ENCODE results near the gene EPB41L4B.
"Not testable (repeated sequence)": the region's sequence is repeated elsewhere in the genome, so short reads cannot be mapped to it uniquely, and the experiment has no call there.

Gene EPB41L4B

GRCh38 chr9:109241207-109241606, 79.7 kb downstream of the EPB41L4B start:
- no peak for DNase-seq

GRCh38 chr9:109239240-109239639, 81.6 kb downstream of the EPB41L4B start:
- DNase-seq, result no peak

- no peak for DNase-seq
These were observed 82.2 kb downstream of the EPB41L4B start for GRCh38 chr9:109238655-109239054.

- DNase-seq, result no peak
These were observed 82.7 kb downstream of the EPB41L4B start for GRCh38 chr9:109238125-109238524.

- DNase-seq, result no peak
These were observed 88.2 kb downstream of the EPB41L4B start for GRCh38 chr9:109232449-109233237.

GRCh38 chr9:109231593-109231992, 89.3 kb downstream of the EPB41L4B start:
- DNase-seq, result no peak

- DNase-seq, result no peak
These were observed 90.6 kb downstream of the EPB41L4B start for GRCh38 chr9:109230277-109230676.

- DNase-seq, result no peak
These were observed 91.2 kb downstream of the EPB41L4B start for GRCh38 chr9:109229682-109230081.

- DNase-seq, result no peak
These were observed 92.7 kb downstream of the EPB41L4B start for GRCh38 chr9:109228093-109228642.

GRCh38 chr9:109225629-109226028, 95.2 kb downstream of the EPB41L4B start:
- no peak for DNase-seq

GRCh38 chr9:109224751-109225150, 96.1 kb downstream of the EPB41L4B start:
- no peak for DNase-seq

- not testable (repeated sequence) for DNase-seq
These were observed 102.6 kb downstream of the EPB41L4B start for GRCh38 chr9:109218242-109218641.

GRCh38 chr9:109214414-109214813, 106.4 kb downstream of the EPB41L4B start:
- DNase-seq, result no peak

GRCh38 chr9:109213285-109214121, 107.4 kb downstream of the EPB41L4B start:
- DNase-seq, result no peak

- no peak for DNase-seq
These were observed 108.1 kb downstream of the EPB41L4B start for GRCh38 chr9:109212768-109213167.

GRCh38 chr9:109206670-109207069, 114.2 kb downstream of the EPB41L4B start:
- no peak for DNase-seq

- no peak for DNase-seq
These were observed 115.3 kb downstream of the EPB41L4B start for GRCh38 chr9:109205526-109205925.

GRCh38 chr9:109203761-109204360, 117.0 kb downstream of the EPB41L4B start:
- no peak for DNase-seq

- no peak for DNase-seq
These were observed 121.2 kb downstream of the EPB41L4B start for GRCh38 chr9:109199676-109200075.

GRCh38 chr9:109198736-109199382, 122.0 kb downstream of the EPB41L4B start:
- DNase-seq, result no peak

GRCh38 chr9:109193974-109194556, 126.8 kb downstream of the EPB41L4B start:
- no peak for DNase-seq

GRCh38 chr9:109192732-109193361, 128.0 kb downstream of the EPB41L4B start:
- no peak for DNase-seq
